ENCODE measurements around the gene KAZN. TPM values are rescaled to one million over a fixed set of nuclear protein-coding genes. Genes with fewer than 3 reads are reported as not detected.

The KAZN gene
- polyA plus RNA-seq, 1 donor (not counting 4 experiments of a cell fraction or from before 2014, with no cell fraction given) = 5.9 TPM

DNA sequence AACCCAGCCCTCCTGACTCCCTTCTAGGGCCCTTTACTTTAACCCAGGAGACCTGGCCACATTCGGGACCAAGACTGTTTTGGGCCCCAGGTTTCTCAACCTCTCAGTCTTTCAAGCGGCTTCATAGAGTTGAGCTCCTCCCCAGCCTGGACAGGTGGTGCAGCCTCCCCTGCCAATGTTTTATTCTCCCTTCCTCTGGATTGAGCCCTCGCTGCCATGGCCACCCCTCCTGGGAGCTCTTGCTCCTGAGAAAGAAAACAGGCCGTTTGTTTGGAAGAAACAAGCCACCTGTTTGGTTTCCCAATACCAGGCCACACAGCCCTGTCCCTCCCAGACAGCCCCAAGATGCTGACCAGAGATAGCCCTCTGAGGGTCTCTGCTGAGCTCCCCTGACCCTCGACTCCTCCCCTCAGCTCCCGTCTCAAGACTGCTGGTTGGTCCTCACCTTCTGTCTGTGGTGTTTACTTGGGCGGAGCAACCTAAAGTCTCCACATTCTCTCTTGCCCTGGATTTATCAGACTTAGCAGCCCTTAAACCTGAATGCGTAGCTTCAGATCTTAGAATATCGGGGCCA lies 558.4 kb downstream of the KAZN start:
- TF ChIP-seq EZH2 (IDR thresholded peaks at IDR 0.05; ENCODE audit: low read length) = no peak
- TF ChIP-seq, protein P1, sequence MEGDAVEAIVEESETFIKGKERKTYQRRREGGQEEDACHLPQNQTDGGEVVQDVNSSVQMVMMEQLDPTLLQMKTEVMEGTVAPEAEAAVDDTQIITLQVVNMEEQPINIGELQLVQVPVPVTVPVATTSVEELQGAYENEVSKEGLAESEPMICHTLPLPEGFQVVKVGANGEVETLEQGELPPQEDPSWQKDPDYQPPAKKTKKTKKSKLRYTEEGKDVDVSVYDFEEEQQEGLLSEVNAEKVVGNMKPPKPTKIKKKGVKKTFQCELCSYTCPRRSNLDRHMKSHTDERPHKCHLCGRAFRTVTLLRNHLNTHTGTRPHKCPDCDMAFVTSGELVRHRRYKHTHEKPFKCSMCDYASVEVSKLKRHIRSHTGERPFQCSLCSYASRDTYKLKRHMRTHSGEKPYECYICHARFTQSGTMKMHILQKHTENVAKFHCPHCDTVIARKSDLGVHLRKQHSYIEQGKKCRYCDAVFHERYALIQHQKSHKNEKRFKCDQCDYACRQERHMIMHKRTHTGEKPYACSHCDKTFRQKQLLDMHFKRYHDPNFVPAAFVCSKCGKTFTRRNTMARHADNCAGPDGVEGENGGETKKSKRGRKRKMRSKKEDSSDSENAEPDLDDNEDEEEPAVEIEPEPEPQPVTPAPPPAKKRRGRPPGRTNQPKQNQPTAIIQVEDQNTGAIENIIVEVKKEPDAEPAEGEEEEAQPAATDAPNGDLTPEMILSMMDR (optimal IDR thresholded peaks at IDR 0.05 in 1 of 3, IDR thresholded peaks at IDR 0.05 in 1 of 3, conservative IDR thresholded peaks at IDR 0.05 in 1 of 3; ENCODE audit: extremely low read depth in 1 of 3, insufficient read depth in 2 of 3, low read length in 3 of 3) = no peak
- H3K9ac ChIP-seq (ENCODE audit: control insufficient read depth, extremely low read depth, insufficient read depth, low read length) = no peak overlapping the region
- no peak overlapping the region for H3K27ac ChIP-seq (ENCODE audit: control insufficient read depth, insufficient read depth, low read length)
- H3K9me1 ChIP-seq (ENCODE audit: control insufficient read depth, extremely low read depth, insufficient read depth, low read length) = peaks cover 8% of the 10 kb centered on the region
- H3K4me2 ChIP-seq (ENCODE audit: control insufficient read depth, extremely low read depth, insufficient read depth, low read depth, low read length) = no peak overlapping the region
- DNase-seq (ENCODE audit: low read depth, low spot score) = no peak
- H4K20me1 ChIP-seq (ENCODE audit: control insufficient read depth, extremely low read depth, insufficient read depth, low read length) = no peaks in the 10 kb centered on the region
- peaks cover 2 to 10% of the 10 kb centered on the region in 2 experiments for H3K36me3 ChIP-seq (ENCODE audit: control insufficient read depth in 2 of 2, extremely low read depth in 1 of 2, insufficient read depth in 2 of 2, low read length in 2 of 2)
- dilution Hi-C loops (cut with MboI; ENCODE audit: extremely low pct_ligation_motif_present, low sequenced_read_pairs) = no loop called here
- no peaks in the 10 kb centered on the region for H3K9me3 ChIP-seq (ENCODE audit: control insufficient read depth, low read depth, low read length)
- no peak for FAIRE-seq
- H3K4me3 ChIP-seq (ENCODE audit: control insufficient read depth in 2 of 3, extremely low read depth in 1 of 3, insufficient read depth in 2 of 3, low read depth in 1 of 3, low read length in 3 of 3) = no peak overlapping the region
- H3K79me2 ChIP-seq (ENCODE audit: control insufficient read depth, insufficient read depth, low read length) = peaks cover 73% of the 10 kb centered on the region
- H3K4me1 ChIP-seq (ENCODE audit: control insufficient read depth, extremely low read depth, insufficient read depth, low read length) = peaks cover 25% of the 10 kb centered on the region
- no peaks in the 10 kb centered on the region for H3K27me3 ChIP-seq (ENCODE audit: control insufficient read depth, extremely low read depth, insufficient read depth, low read length)
- H2AFZ ChIP-seq (ENCODE audit: control insufficient read depth, low read length) = no peak overlapping the region

DNA sequence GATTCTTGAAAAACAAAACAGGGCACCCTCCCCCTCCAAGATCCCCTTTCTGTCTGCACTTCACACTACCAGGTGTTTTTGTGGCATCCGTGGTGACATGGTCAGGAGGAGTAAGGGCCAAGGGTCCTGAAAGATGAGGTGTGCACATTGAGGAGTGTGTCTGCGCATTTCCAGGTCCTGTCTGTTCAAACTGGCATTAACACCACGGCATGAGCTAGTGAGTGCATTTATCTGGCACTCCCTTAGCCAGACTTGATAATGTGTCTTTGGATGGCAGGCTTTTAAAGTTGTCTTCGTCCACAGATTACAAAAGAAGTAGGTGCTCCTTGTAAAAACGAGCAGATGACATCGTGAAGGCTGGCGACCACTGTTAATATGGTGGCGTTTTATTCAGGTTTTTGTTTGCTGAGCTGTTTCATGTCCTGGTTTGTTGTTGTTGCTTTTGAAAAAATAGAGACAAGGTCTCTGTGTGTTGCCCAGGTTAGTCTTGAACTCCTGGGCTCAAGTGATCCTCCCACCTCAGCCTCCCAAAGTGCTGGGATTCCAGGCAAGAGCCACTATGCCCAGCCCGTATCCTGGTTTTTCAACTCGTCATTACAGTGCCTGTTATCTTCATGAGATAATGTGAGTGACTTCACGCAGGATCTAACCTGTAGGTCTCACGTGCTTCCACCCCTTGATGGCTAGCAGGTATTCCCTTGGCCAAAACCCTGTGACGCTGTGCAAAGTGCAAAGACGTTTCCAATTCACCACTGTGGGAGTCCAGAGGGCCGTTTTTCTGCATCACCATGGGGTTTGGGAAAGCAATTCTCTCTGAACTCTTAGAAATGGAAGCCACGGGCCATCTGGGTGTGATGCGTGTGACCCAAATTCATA lies 559.3 kb downstream of the KAZN start:
- H3K4me1 ChIP-seq (ENCODE audit: control insufficient read depth, extremely low read depth, insufficient read depth, low read length) = peaks cover 22% of the 10 kb centered on the region
- H3K4me3 ChIP-seq (ENCODE audit: control insufficient read depth in 2 of 3, extremely low read depth in 1 of 3, insufficient read depth in 2 of 3, low read depth in 1 of 3, low read length in 3 of 3) = no peak overlapping the region
- H3K27me3 ChIP-seq (ENCODE audit: control insufficient read depth, extremely low read depth, insufficient read depth, low read length) = no peaks in the 10 kb centered on the region
- H3K79me2 ChIP-seq (ENCODE audit: control insufficient read depth, insufficient read depth, low read length) = peaks cover 80% of the 10 kb centered on the region
- H3K27ac ChIP-seq (ENCODE audit: control insufficient read depth, insufficient read depth, low read length) = peak overlapping the region; percentile 60
- peak; percentile 69 for FAIRE-seq
- H3K9ac ChIP-seq (ENCODE audit: control insufficient read depth, extremely low read depth, insufficient read depth, low read length) = no peak overlapping the region
- no peak for DNase-seq (ENCODE audit: low read depth, low spot score)
- H3K4me2 ChIP-seq (ENCODE audit: control insufficient read depth, extremely low read depth, insufficient read depth, low read depth, low read length) = peak overlapping the region; percentile 70
- no peaks in the 10 kb centered on the region for H3K9me3 ChIP-seq (ENCODE audit: control insufficient read depth, low read depth, low read length)
- peaks cover 8% of the 10 kb centered on the region for H3K9me1 ChIP-seq (ENCODE audit: control insufficient read depth, extremely low read depth, insufficient read depth, low read length)
- no peak overlapping the region for H2AFZ ChIP-seq (ENCODE audit: control insufficient read depth, low read length)
- TF ChIP-seq, protein P1 (optimal IDR thresholded peaks at IDR 0.05 in 1 of 3, IDR thresholded peaks at IDR 0.05 in 1 of 3, conservative IDR thresholded peaks at IDR 0.05 in 1 of 3; ENCODE audit: extremely low read depth in 1 of 3, insufficient read depth in 2 of 3, low read length in 3 of 3) = no peak
- TF ChIP-seq EZH2 (IDR thresholded peaks at IDR 0.05; ENCODE audit: low read length) = no peak
- no peaks in the 10 kb centered on the region for H4K20me1 ChIP-seq (ENCODE audit: control insufficient read depth, extremely low read depth, insufficient read depth, low read length)
- peaks cover 2 to 10% of the 10 kb centered on the region in 2 experiments for H3K36me3 ChIP-seq (ENCODE audit: control insufficient read depth in 2 of 2, extremely low read depth in 1 of 2, insufficient read depth in 2 of 2, low read length in 2 of 2)
- dilution Hi-C loops (cut with MboI; ENCODE audit: extremely low pct_ligation_motif_present, low sequenced_read_pairs) = no loop called here
